Epithelial cell of alveolus of lung (primary cell): ENCODE data around the gene PRAMEF8. TPM values are rescaled to one million over a fixed set of nuclear protein-coding genes. Genes with fewer than 3 reads are reported as not detected.

ENCODE experiments used
- total RNA-seq: library from RNA; depleted of rRNA; stranded (reverse); fragments of >200 nt; gene quantifications from 2 replicates; pipeline ENCODE4 v1.2.1, GENCODE V29; 2015

The PRAMEF8 gene
- total RNA-seq: not detected in 2 replicates

GRCh38 chr1:13285037-13285436 lies at the start of gene PRAMEF8:
Gene PRAMEF8, minus strand, starts transcription at chr1:13285137. Its CDS starts 1,046 bp downstream, at chr1:13284091.

GRCh38 chr1:13315281-13315680 lies 30.3 kb upstream of the PRAMEF8 start, which contains the start of gene PRAMEF15:
Gene PRAMEF15, plus strand, starts transcription at chr1:13315581. Its CDS starts 2,827 bp downstream, at chr1:13318408.

GRCh38 chr1:13303239-13303638 lies 18.3 kb upstream of the PRAMEF8 start, which contains the start of gene PRAMEF33:
Gene PRAMEF33, plus strand, starts transcription at chr1:13303539. Its CDS starts 2,416 bp downstream, at chr1:13305955.

GRCh38 chr1:13253898-13254297 lies 31.0 kb downstream of the PRAMEF8 start, which contains the start of gene PRAMEF5:
Gene PRAMEF5, plus strand, starts transcription at chr1:13254198. Its CDS starts 5,071 bp downstream, at chr1:13259269.

Other genes starting within 250 kb of the PRAMEF8 start
- not detected in 2 replicates for gene PRAMEF27, start 228.6 kb downstream of the PRAMEF8 start, total RNA-seq
- gene HNRNPCL3, start 224.4 kb downstream of the PRAMEF8 start, total RNA-seq: not detected in 2 replicates
- gene PRAMEF25, start 214.4 kb downstream of the PRAMEF8 start, total RNA-seq: not detected in 2 replicates
- not detected in 2 replicates for gene HNRNPCL2, start 168.3 kb downstream of the PRAMEF8 start, total RNA-seq
- gene PRAMEF26, start 129.1 kb downstream of the PRAMEF8 start, total RNA-seq: not detected in 2 replicates
- gene HNRNPCL4, start 119.5 kb downstream of the PRAMEF8 start, total RNA-seq: not detected in 2 replicates
- not detected in 2 replicates for gene PRAMEF9, start 113.3 kb downstream of the PRAMEF8 start, total RNA-seq
- gene PRAMEF13, start 83.7 kb downstream of the PRAMEF8 start, total RNA-seq: not detected in 2 replicates
- not detected in 2 replicates for gene PRAMEF18, start 59.0 kb downstream of the PRAMEF8 start, total RNA-seq
- gene PRAMEF5, start 30.9 kb downstream of the PRAMEF8 start, total RNA-seq: not detected in 2 replicates
- gene PRAMEF33, start 18.4 kb upstream of the PRAMEF8 start, total RNA-seq: not detected in 2 replicates
- gene PRAMEF15, start 30.4 kb upstream of the PRAMEF8 start, total RNA-seq: not detected in 2 replicates
- not detected in 2 replicates for gene PRAMEF14, start 62.0 kb upstream of the PRAMEF8 start, total RNA-seq
- gene PRAMEF19, start 86.8 kb upstream of the PRAMEF8 start, total RNA-seq: not detected in 2 replicates
- gene PRAMEF17, start 104.5 kb upstream of the PRAMEF8 start, total RNA-seq: not detected in 2 replicates
- not detected in 2 replicates for gene PRAMEF20, start 125.3 kb upstream of the PRAMEF8 start, total RNA-seq
- 0.39 TPM in 1 of 2 replicates, not detected in the other for gene LRRC38, start 228.9 kb upstream of the PRAMEF8 start, total RNA-seq